ENCODE data around the gene PHYHIPL.

The PHYHIPL gene

DNA sequence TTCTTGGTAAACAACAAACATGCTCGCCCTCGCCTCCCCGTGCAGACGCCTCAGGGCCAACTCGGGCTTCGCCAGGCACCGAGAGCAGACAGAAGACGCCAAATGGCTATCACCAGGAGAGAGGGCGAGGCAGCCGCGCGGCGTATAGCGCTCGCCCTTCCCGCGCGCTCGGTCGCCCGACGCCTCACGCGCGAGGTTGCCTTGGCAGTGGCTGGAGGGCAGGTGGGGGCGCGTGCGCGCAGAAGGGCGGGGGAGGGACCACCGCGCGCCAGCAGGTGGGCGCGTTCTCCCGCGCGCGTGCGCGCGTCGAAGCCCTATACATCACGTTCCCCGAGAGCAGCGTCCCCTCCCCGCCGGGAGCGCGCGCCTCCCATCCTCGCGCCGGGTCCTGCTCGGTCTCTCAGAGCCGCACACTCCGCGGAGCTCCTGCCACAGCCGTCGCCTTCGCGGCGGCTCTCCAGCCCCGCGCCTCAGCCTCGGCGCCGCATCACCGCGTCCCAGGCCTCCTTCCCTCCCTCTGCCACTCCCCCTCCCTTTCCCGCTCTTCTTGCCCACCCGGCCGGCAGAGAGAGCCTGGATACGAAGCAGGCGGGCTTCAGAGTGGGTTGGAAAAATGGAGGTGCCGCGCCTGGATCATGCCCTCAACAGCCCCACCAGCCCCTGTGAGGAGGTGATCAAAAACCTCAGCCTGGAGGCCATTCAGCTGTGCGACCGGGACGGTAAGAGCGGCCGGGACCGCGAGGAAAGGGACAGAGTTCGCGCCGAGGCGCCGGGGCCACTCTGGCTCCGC is at the start of gene PHYHIPL:
Gene PHYHIPL, plus strand, starts transcription at position 403 of the 790 bp plus-strand sequence. Its CDS starts 211 bp downstream, at position 614.
- no peak for DNase-seq

DNA sequence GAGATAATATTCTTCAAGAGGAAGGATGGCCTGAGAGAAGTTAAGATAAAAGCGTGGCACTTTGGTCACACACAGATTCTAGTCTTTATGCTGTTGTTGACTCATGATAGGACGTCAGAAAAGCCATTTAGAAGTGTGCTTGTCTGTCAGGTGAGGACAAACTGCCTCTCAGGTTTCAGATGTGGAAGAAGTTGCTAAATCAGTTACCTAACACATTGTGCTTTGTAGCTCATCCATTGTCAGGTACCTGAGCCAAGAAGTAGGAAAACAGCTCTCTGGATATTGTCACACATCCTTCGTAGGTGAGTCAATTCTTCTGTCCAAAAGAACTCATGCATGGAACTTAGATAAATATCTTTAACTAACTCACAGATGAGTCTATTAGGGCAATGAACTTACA is 49.5 kb upstream of the PHYHIPL start:
- DNase-seq: no peak

DNA sequence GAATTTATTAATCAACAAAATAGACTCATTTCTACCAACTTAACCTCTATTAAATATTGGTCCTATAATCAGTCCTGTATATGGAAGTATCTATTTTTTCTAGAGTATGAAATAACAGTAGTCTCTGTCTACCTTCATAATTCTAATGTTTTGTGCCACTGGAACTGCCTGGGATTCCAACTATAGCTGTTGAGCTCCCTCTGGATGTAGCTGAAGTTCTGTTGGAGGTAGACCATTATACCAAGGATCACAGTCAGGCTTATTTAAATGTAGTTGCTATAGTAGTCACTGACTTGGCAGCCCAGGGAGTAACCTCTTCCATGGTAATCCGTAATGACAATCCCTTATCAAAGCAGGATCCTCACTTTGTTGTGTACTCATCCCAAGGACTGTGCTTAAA is 48.5 kb upstream of the PHYHIPL start:
- DNase-seq: no peak

DNA sequence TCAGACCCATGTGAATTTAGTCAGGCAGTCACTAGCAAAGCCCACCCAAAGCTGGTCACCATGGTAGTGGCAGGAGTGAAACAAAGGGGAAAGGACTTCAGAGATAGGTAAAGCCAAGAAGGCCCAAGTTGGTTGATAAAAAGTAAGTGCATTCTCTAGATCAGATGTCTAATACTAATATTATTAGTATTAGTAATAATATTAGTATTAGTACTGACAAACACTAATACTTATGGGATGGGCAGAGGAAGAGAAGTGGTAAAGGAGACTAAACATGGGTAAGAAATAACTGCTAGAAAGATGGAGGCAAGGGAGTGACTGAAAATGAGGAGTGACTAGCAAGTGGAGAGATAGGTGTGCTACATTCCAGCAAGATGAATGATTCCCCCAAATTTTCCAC is 46.6 kb upstream of the PHYHIPL start:
- no peak for DNase-seq

DNA sequence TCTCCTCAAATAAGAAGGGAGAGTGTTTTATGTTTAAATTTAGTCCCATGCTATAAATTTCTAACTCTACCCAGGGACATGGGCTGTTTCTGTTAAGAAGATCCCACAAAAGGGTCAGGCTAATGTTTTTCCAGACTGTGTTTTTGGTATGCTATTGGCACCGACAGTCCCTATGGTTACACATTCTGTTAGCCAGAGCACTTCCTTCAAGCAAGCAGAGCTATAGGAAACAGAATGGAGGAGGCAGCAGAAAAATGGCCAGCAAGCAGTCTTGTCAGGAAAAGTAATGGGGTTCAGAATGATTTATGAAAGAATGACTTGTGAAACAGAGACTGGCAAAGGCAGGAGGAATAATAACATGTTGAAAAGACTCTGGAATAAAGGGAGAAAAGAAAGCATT is 44.8 kb upstream of the PHYHIPL start:
- DNase-seq: no peak

DNA sequence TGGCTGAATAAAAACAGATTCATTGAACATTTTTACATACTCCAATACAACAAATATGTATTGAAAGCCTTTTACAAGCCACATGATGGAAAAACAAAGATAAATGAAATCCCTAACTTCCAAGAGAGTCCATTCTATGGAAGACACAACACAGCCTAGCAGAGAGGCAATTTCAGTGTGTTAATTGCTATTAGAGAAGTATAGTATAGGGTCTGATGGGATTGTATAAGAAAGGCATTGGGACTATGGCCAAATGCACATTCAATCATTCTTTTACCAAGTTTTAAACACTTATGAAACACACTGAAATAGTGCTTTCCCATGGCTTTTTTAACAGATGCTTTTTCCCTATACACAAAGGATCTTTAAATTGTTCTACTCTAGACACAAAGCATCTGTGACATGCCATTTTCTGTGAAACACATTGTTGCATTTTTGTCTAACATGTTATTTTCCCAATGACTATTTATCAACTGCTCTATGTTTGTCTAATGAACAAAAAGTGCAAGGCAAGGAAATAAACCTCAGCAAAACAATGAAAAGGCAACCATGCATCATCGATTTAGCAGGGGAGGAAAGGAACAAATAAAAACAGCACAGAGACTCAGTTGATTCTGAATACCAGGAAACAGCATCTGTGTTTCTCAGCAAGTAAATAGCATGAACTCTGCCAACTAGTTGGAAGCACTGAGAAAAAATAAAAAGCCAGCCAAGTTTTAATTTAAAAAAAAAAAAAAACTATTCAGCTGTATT is 42.4 kb upstream of the PHYHIPL start:
- DNase-seq: no peak

DNA sequence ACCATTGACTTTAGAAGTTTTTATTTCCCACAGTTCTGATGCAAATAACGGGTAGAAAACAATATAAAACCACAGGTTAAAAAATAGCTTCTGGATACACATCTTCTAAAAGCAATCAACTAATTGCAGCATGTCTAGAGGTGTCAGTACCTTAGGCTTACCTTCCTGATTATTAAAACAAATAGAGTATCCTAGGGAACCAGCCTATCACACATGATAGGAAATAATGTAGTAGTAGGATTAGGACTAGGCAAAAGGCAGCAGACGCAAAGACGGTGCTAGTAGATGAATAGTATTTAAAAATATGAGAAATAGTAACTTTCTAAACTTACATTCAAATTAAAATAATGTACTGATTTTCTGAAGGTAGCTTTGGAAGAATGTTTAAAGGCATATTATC is 41.7 kb upstream of the PHYHIPL start:
- DNase-seq: no peak

DNA sequence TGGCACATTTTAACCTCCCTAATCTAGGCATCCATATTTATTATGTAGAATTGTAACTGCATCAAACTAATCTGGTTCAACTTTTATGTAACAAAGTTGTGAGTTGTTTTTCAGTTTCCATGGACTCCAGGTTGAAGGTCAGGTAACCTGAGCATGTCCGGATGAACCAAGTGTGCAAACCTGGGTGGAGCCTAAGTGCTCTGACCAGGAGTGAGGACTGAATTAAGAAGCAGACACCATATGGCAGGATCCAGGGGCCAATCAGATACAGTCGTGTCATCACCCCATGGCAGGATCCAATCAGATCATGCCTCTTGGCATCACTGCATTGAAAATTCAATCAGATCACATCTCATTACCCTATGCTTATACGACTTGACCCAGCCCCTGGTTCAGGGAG is 41.2 kb upstream of the PHYHIPL start:
- DNase-seq: no peak

DNA sequence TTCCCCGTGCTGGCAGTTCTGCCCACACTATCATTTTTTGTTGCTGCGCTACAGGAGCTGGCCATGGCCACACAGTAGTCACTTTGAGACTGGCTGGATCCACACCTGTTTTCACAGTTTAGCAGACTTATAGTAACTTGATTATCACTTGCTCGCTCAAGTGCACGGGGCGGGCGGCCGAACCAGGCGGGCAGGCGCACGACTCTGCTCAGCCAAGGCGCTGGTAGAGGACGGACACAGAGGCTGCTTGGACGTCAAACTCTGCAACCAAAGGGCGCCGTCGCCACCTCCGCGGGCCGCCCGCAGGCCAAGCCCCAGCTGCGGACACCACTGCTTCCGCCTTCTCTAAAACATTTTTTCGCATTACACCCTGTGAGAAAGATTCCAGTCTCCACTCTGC is 38.4 kb upstream of the PHYHIPL start:
- DNase-seq: no peak

DNA sequence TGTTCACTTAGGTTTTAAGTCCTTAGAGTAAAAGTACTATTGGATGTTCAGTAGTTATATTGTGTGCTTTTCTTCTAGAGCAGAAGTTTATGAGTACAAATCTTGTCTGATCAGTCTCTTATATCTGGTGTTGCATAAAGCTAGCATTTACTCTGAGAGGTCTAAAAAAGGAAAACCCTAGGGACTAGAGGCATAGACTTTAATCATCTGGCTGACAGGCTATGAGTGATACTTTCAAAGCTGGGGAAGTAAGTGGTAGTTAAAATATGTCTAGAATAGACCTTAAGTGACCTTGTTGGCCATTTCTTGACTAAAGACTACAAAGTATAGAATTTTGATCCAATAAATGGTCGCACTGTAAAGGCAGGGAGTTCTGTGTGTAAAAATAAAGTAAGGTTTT is 32.9 kb upstream of the PHYHIPL start:
- no peak for DNase-seq

DNA sequence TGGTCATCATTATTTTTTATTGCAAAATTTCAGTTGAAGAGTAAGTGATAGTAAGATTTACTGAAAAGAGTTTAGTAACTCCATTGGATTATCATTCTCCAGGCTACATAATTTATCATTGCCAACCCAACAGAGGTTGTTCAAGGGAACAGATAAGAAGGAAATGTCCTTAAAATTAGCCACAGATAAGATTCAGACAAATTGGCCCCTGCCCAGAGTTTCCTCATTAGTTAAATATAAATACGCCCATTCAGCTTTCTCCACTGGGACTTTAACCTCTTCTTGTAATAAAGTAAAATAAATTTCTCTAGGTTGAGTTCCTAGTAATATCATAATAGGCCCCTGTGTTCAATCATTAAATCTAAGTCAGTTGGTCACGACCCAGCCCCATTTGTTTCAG is 27.7 kb upstream of the PHYHIPL start:
- DNase-seq: no peak

DNA sequence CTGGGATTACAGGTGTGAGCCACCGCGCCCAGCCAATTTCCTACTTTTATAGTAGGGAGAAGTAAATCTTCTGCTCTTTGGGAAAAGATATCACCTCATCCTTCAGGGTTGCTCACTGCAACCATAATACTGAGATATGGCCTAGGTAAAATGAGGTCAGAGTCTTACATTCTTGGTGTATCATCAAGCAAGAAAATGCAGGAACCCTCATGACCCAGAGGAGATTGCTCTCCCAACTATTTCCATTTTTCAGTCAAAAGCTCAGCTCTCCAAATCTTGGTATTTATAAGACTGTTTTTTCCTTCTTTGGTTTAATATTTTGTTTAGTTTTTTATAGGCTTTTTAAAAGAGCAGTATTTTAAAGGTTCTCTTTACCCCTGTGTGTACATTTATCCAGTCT is 20.9 kb upstream of the PHYHIPL start:
- DNase-seq: no peak

DNA sequence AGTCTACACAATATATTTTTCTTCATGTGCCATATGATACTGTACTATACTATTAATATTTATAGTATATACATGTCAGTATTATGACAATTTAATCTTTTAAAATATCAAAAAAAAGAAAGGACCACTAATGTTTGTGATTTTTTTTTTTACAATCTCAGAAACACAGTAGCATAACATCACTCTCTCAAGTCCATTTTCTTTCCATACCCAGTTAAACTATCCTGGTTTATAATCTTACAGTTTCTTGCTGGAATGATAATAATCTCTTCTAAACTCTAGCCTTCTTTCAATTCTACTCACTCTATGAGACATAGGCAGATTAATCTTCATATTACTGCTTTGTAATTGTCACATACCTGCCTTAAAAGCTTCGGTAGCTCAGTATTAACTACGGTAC is 8.9 kb upstream of the PHYHIPL start:
- no peak for DNase-seq

DNA sequence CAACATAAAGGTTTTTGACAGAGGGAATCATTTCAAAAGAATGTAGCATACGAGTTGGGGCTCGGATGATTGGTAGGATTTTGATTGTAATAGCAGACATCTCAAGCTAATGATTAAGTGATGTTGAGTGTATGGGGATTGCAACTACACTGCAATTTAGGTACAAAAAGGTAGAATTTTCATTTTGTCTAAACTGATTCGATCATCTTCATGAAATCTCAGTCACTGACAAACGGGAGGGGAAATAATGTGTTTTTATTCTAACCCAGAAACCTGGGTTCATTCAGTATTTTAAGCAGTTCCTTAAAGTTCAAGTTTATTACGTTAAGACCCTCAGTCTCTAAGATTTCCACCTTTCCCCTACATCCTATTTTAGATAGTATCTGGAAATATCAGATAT is 3.9 kb upstream of the PHYHIPL start:
- DNase-seq: no peak

DNA sequence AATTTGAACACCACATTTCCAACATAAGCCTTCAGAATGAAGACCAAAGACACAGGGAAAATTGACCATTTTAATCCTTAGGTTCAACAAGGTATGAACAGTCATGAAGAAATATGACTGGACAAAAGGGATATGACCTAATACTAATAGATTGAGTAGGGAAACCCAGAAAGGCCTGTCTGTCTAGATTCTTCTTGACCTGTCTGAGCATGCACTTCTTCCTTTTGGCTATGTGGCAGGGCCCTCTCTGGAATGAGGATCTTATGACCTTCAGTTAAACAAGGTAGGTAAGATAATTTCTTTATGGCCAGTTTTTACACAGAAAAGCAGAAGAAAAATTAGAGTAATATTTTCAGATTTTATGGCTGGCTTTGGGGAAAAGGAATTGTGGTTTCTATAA is 3.0 kb upstream of the PHYHIPL start:
- DNase-seq: no peak

DNA sequence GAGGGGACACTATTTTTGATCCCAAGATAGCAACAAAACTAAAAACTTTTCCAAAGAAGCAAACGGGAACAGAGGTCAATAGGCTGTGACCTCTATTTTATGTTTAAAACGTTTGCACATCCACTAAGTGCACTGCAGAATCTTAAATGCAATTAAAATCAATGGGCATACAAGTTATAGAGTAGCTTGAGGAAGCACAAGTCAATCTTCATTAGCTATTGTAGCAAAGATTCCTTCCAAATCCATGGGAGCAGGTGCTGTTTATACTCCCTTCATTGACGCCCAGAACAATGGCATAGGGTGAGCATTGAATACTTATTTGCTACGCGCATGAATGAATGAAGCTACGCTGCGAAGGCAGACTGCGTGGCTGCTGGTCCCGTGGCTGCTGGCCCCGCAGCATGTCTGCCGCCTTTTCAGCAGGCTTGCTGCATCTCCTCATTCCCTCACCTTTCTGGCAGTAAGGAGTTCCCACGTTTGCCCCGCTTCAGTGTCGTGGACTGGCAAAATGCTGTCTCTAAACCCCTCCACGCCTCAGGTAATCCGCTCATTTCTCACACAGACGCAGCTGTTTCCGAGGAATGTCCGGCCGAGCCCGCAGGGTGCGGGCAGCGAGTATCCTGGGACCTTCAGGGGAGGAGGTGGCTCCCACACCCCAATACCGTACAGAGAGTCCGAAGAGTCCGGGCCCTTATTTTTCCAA is 754 bp upstream of the PHYHIPL start:
- DNase-seq: no peak

DNA sequence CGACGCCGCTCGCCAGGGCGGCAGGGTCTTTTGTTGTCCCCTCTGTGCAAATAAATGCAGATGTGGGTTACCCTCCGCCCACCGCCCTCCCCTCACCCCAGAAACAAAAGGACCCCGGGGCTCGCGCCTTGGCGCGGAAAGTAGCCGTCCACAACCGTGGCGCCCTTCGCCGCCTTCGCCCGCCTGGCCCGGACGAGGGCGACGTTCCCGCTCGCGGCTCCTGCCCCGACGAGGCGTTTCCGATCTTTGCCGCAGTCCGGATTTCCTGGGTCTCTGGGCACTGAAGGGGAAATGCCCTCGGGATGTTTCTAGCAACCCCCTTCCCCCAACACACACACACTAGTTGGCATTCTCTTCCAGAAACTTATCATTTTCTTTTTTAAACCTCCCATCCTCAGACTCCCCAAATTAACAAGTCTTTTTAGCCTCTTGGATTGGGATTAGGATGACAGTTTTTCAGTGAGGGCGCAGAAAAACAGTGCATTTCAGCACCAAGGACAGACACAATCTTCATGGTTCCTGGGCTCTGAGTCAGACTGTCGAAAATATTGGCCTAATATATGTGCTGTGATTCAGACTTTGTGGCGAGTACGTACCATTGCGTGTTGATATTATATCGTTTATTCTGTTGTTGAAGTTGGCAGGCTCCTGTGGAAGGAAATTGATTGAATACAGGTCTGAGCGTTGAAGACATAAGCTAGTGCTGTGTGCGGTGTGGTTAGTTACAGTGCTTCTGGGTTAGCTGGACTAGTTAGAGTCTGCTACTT is 771 bp downstream of the PHYHIPL start:
- DNase-seq: no peak

DNA sequence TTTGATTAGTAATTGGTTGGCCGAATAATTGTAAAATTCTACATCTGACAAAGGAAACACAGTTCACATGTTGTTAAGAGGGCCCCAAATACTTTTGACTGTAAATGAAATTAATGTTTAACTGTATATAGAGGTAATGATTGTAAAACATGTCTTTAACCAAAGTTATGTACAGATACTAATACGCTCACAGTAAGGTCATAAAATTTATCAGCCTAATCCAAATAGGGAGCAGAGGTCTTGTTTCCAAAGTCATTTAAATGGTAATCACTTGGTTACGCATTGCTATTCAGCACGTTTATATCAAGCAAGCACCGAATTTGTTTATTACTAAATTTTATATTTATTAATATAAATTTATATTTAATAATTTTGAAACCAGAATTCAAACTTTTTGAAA is 1.4 kb downstream of the PHYHIPL start:
- no peak for DNase-seq

DNA sequence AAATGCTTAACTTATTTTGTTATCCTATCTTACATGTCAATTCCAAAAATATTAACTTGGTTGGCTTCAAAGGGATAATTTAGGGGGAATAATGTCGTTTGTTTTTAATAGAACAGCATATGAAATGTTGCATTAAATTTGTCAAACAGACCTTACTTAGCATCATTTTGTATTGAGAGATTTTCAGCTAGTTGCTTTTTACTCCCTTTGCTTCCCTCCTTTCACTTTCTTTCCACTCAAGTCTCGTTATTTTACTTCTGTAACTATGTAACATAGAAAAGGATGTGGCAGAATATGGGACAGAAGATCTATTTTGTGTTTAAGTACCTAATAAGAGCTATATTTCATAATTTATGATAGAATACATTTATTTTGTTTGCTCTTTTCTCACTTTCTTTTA is 2.6 kb downstream of the PHYHIPL start:
- no peak for DNase-seq

DNA sequence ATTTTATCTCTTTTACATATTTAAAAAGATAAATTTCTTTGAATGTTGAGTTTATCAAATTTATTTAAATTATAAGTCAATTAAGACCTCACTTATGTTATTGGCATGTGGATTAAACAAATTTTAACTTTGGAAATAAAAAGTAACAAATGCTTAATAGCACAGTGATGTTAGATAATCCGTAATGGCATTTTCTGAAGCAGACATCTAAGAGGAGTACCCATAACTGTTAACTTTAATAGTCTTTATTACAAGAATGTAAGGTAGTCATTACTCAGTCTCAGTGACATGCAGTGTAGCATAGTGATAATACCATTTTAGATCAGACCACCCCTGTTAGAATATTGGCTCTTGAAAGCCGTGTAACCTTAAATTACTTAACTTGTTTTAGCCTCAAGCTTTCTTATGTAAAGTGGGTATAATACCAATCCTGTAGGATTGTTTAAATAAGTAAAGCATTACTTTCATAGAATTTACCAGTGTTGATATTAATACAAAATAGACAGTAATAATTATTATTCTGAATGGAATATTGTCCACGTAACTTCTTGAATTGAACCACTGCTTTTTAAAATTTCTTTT is 4.3 kb downstream of the PHYHIPL start:
- no peak for DNase-seq

DNA sequence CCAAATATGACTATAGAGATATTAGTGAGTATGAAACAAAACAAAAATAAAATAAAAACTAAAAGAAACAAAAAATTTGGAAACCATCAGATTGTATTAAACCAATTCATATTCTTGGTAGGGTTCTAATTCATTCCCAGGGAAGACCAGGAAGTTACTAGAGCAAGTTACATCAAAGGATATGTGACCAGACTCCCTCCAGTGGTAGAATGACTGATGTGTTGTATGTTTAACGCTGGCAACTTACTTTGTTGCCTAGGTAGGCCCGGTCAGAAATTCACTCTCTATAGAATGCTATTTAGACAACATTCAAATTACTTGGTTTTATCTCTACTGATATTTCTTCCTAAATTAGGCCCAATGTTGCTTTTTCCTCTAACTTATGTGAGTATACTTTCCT is 5.2 kb downstream of the PHYHIPL start:
- DNase-seq: no peak

DNA sequence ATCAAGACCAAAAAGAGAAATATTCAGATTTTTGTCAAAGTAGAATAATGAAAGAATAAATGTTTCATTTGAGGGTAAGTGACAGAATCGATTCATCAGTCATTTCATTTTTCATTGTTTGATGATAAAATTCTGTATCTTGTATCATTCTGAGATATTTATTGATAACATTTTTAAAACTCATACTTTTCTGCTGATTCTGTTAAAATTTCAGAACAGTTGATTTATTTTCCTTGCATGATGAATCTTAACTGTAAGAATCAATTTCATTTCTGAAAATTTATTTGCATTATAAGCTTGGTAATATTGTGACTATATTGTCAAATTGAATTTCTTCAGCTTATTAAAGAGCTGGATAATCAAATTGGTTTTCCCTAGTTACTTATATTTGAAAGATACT is 13.9 kb downstream of the PHYHIPL start:
- DNase-seq: no peak

DNA sequence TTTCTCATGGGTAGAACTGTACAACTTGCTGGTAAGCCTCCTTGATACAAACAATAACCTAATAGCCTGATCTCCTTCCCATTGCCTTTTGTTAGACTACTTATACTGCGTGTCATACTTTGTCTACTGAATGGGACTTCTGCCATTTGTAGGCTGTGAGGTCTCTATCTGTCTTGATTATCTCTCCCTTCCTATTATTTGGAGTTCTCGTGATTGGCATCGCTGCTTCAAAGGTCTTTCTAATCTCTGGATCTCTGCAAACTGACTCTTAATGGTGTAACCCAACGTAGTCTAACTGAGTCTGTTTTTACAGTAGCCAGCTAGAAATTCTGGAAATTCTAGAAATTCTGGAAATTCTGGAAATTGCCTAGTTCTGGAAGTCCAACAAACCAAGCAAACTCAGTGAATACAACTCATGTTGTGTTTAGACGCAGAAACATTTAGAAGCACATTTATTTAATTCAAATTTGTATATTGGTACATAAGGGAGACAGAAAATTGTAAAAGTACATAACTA is 29.8 kb downstream of the PHYHIPL start:
- DNase-seq: no peak
